ENCODE measurements around the gene CTU2. TPM values are rescaled to one million over a fixed set of nuclear protein-coding genes. Genes with fewer than 3 reads are reported as not detected.

Gene CTU2
- total and polyA plus RNA-seq, 2 experiments from 2014 or later: 5.9 to 19.5 TPM

DNA sequence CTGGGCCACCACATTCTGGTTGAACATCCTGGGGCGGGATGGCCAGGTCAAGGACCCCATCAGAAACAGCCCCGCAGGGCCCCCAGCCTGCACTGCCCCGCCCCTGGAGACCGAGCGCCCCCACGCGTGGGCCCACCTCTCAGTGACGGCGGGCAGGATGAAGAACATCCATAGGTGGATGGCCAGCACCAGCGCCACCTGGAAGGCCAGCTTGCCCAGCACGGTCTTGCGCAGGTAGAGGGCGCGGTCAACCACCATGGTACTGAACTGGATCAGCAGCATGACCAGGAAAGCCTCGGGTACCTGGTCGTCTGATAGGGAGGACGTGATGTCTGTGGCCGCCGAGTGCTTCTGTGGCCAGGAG, 13.6 kb downstream of the CTU2 start:
- Histone ChIP-seq H3K9me2 (replicated peaks; ENCODE audit: insufficient read depth) (no peaks in the 10 kb centered on the region), H3K27me3 (no peaks in the 10 kb centered on the region), H3K4me1 (ENCODE audit: insufficient read depth) (no peaks in the 10 kb centered on the region), H2AFZ (no peak overlapping the region), H3K36me3 (replicated peaks; ENCODE audit: insufficient read depth, low read depth) (no peaks in the 10 kb centered on the region), H3K9me3 (ENCODE audit: low read depth) (no peaks in the 10 kb centered on the region), H3K4me2 (no peak overlapping the region), H4K20me1 (ENCODE audit: insufficient read depth, poor library complexity, severe bottlenecking) (no peaks in the 10 kb centered on the region), H3K79me2 (no peaks in the 10 kb centered on the region), H3K27ac (no peak overlapping the region), H3K4me3 (no peak overlapping the region)
- TF ChIP-seq, protein P1, sequence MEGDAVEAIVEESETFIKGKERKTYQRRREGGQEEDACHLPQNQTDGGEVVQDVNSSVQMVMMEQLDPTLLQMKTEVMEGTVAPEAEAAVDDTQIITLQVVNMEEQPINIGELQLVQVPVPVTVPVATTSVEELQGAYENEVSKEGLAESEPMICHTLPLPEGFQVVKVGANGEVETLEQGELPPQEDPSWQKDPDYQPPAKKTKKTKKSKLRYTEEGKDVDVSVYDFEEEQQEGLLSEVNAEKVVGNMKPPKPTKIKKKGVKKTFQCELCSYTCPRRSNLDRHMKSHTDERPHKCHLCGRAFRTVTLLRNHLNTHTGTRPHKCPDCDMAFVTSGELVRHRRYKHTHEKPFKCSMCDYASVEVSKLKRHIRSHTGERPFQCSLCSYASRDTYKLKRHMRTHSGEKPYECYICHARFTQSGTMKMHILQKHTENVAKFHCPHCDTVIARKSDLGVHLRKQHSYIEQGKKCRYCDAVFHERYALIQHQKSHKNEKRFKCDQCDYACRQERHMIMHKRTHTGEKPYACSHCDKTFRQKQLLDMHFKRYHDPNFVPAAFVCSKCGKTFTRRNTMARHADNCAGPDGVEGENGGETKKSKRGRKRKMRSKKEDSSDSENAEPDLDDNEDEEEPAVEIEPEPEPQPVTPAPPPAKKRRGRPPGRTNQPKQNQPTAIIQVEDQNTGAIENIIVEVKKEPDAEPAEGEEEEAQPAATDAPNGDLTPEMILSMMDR (IDR thresholded peaks at IDR 0.05; ENCODE audit: poor library complexity): no peak
- TF ChIP-seq EZH2phosphoT487 (IDR thresholded peaks at IDR 0.05; ENCODE audit: low read depth, severe bottlenecking, unreplicated experiment) (no peak), EZH2 (IDR thresholded peaks at IDR 0.05; ENCODE audit: borderline replicate concordance) (no peak)
- WGBS (ENCODE audit: low lambda C conversion rate, missing lambda C conversion rate): 93% methylated on average over 11 of the region's 19 CpGs
- no peak for DNase-seq (ENCODE audit: low spot score)

DNA sequence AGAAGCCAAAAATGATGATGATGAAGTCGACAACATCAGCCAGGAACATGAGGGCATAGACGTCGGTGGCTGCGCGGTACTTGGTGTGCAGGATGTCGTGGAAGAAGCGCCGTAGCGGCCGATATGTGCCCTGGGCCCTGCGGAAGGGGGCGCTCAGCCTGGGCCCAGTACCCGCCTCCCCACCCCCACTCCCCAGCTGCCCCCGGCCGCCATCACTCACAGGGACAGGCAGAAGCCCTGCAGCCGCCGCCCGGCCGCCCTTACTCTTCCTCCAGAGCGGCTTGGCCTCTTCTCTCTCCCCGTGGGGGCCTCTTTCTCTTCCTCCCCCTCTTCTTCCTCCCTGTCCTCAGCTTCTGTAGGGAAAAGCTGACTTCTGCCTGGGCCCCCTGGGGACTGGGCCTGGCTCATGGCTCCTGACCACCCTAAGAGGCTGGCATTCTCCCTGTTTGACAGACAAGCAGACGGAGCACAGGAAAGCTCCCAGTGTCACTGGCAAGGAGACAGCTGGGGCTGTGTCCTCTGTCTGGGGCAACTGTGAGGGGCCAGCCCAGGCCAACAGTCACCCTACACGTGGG, 14.2 kb downstream of the CTU2 start:
- H3K9me2 ChIP-seq (replicated peaks; ENCODE audit: insufficient read depth): no peaks in the 10 kb centered on the region
- no peak overlapping the region for H3K27ac ChIP-seq
- H3K79me2 ChIP-seq: no peaks in the 10 kb centered on the region
- DNase-seq (ENCODE audit: low spot score): no peak
- H3K36me3 ChIP-seq (replicated peaks; ENCODE audit: insufficient read depth, low read depth): no peaks in the 10 kb centered on the region
- TF ChIP-seq EZH2phosphoT487 (IDR thresholded peaks at IDR 0.05; ENCODE audit: low read depth, severe bottlenecking, unreplicated experiment) (no peak), EZH2 (IDR thresholded peaks at IDR 0.05; ENCODE audit: borderline replicate concordance) (no peak)
- TF ChIP-seq, protein P1 (IDR thresholded peaks at IDR 0.05; ENCODE audit: poor library complexity): no peak
- no peaks in the 10 kb centered on the region for H3K9me3 ChIP-seq (ENCODE audit: low read depth)
- H2AFZ ChIP-seq: no peak overlapping the region
- H3K4me2 ChIP-seq: no peak overlapping the region
- H3K4me1 ChIP-seq (ENCODE audit: insufficient read depth): no peaks in the 10 kb centered on the region
- H3K27me3 ChIP-seq: no peaks in the 10 kb centered on the region
- H4K20me1 ChIP-seq (ENCODE audit: insufficient read depth, poor library complexity, severe bottlenecking): no peaks in the 10 kb centered on the region
- 97% methylated on average over 8 of the region's 23 CpGs for WGBS (ENCODE audit: low lambda C conversion rate, missing lambda C conversion rate)
- no peak overlapping the region for H3K4me3 ChIP-seq

DNA sequence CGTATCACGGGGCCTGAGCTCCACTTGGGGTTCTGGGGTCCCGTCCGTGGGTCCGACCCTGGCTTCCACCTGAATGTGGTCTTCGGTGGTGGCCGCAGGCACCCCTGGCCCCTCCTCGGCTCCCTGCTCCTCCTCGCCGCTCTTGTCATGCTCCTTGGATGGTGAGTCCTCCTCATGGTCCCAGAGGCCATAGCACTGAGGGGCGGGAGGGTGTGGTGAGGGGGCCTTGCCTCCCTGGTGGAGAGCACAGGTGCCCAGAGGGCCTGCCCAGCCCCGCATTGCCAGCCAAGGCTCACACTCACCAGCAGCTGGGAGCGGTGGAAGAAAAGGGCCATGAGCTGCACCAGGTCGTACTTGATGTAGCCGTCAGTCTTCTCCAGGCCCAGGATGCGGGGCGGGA, 14.9 kb downstream of the CTU2 start:
- Histone ChIP-seq H3K36me3 (replicated peaks; ENCODE audit: insufficient read depth, low read depth) (no peaks in the 10 kb centered on the region), H3K4me3 (no peak overlapping the region), H3K27me3 (no peaks in the 10 kb centered on the region), H3K79me2 (no peaks in the 10 kb centered on the region), H3K4me1 (ENCODE audit: insufficient read depth) (no peaks in the 10 kb centered on the region), H3K9me3 (ENCODE audit: low read depth) (no peaks in the 10 kb centered on the region), H3K4me2 (no peak overlapping the region), H3K9me2 (replicated peaks; ENCODE audit: insufficient read depth) (no peaks in the 10 kb centered on the region), H3K27ac (no peak overlapping the region), H2AFZ (no peak overlapping the region), H4K20me1 (ENCODE audit: insufficient read depth, poor library complexity, severe bottlenecking) (no peaks in the 10 kb centered on the region)
- TF ChIP-seq EZH2phosphoT487 (IDR thresholded peaks at IDR 0.05; ENCODE audit: low read depth, severe bottlenecking, unreplicated experiment) (no peak), EZH2 (IDR thresholded peaks at IDR 0.05; ENCODE audit: borderline replicate concordance) (no peak)
- TF ChIP-seq, protein P1 (IDR thresholded peaks at IDR 0.05; ENCODE audit: poor library complexity): no peak
- DNase-seq (ENCODE audit: low spot score): no peak
- 97% methylated on average over 17 of the region's 17 CpGs for WGBS (ENCODE audit: low lambda C conversion rate, missing lambda C conversion rate)

All from hepatocyte (in vitro differentiated cells).